GM13976 (cell line): ENCODE measurements around the gene KCNIP1.
A peak's percentile ranks its signal among the peaks of the same experiment; 100 is the strongest.

Experiments used
- DNase-seq: peaks from one replicate; pipeline ENCODE4 v3.0.0; 2012; ENCODE audit warnings: low spot score
- CTCF ChIP-seq: IDR thresholded peaks from 2 replicates; pipeline ENCODE4 v1.5.1; 2012; ENCODE audit warnings: borderline replicate concordance, mild to moderate bottlenecking; ENCODE audit not compliant: insufficient read depth; ENCODE audit errors: extremely low read depth, missing control alignments, control extremely low read depth
- in situ Hi-C: fragments of 300-500 bp; cut with MboI; formaldehyde crosslinking; loops from one replicate; pipeline ENCODE4 v1.12.0; 2022; ENCODE audit warnings: low sequenced_read_pairs, mixed read lengths, inconsistent platforms; ENCODE audit not compliant: unreplicated experiment

The KCNIP1 gene

GRCh38 chr5:170630711-170631141, 126.9 kb downstream of the KCNIP1 start:
- in situ Hi-C loops = no loop called here

GRCh38 chr5:170631466-170632195, 127.8 kb downstream of the KCNIP1 start:
- no peak for DNase-seq
- no peak for TF ChIP-seq CTCF
- in situ Hi-C loops = no loop called here

More at GRCh38 chr5:170630711-170631141, 126.9 kb downstream of the KCNIP1 start:
- TF ChIP-seq CTCF = no peak
- no peak for DNase-seq

GRCh38 chr5:170632266-170632984, 128.6 kb downstream of the KCNIP1 start:
- DNase-seq = no peak
- in situ Hi-C loops = no loop called here
- no peak for TF ChIP-seq CTCF

GRCh38 chr5:170632985-170633234, 129.1 kb downstream of the KCNIP1 start:
- in situ Hi-C loops = no loop called here
- TF ChIP-seq CTCF = peak; percentile 88
- peak; percentile 87 for DNase-seq

- DNase-seq = no peak
- in situ Hi-C loops = no loop called here
- no peak for TF ChIP-seq CTCF
These were observed 129.6 kb downstream of the KCNIP1 start for GRCh38 chr5:170633235-170634081.

- in situ Hi-C loops = no loop called here
- TF ChIP-seq CTCF = no peak
- no peak for DNase-seq
These were observed 130.6 kb downstream of the KCNIP1 start for GRCh38 chr5:170634256-170634990.
